HEK293T (cell line): ENCODE measurements around the gene DLX4.

Experiments
- ARNT ChIP-seq: fragments of 450-650 bp; IDR thresholded peaks from 2 replicates; pipeline ENCODE4 v1.6.1; 2017; ENCODE audit warnings: mild to moderate bottlenecking
- BHLHE40 ChIP-seq: fragments of 450-650 bp; IDR thresholded peaks from 2 replicates; pipeline ENCODE4 v1.6.1; 2016; ENCODE audit warnings: mild to moderate bottlenecking, moderate library complexity, borderline replicate concordance
- ELF4 ChIP-seq: fragments of 450-650 bp; IDR thresholded peaks from 2 replicates; pipeline ENCODE4 v1.6.1; 2017; ENCODE audit warnings: antibody characterized with exemption
- FOXA1 ChIP-seq: fragments of 450-650 bp; IDR thresholded peaks from 2 replicates; pipeline ENCODE4 v1.6.1; 2016; ENCODE audit warnings: mild to moderate bottlenecking
- FOXK2 ChIP-seq: fragments of 450-650 bp; IDR thresholded peaks from 2 replicates; pipeline ENCODE4 v1.6.1; 2016; ENCODE audit warnings: mild to moderate bottlenecking
- FOXM1 ChIP-seq: fragments of 450-650 bp; IDR thresholded peaks from 2 replicates; pipeline ENCODE4 v1.6.1; 2017; ENCODE audit warnings: mild to moderate bottlenecking, borderline replicate concordance
- HDGF ChIP-seq: fragments of 450-650 bp; IDR thresholded peaks from 2 replicates; pipeline ENCODE4 v1.6.1; 2017; ENCODE audit warnings: antibody characterized with exemption, borderline replicate concordance
- PKNOX1 ChIP-seq: fragments of 450-650 bp; IDR thresholded peaks from 2 replicates; pipeline ENCODE4 v1.6.1; 2016
- SP1 ChIP-seq: fragments of 450-650 bp; IDR thresholded peaks from 2 replicates; pipeline ENCODE4 v1.6.1; 2017
- SUZ12 ChIP-seq: fragments of 450-650 bp; IDR thresholded peaks from 2 replicates; pipeline ENCODE4 v1.6.1; 2016; ENCODE audit warnings: mild to moderate bottlenecking
- TARDBP ChIP-seq: fragments of 450-650 bp; IDR thresholded peaks from 2 replicates; pipeline ENCODE4 v1.6.1; 2016

GRCh38 chr17:49936386-49936785 lies 32.6 kb upstream of the DLX4 start:
- TF ChIP-seq BHLHE40 (no peak), FOXA1 (no peak), SUZ12 (no peak), FOXK2 (no peak), FOXM1 (no peak), SP1 (no peak), PKNOX1 (no peak), ARNT (no peak), HDGF (no peak), ELF4 (no peak), TARDBP (no peak)
